ENCODE results near the gene CEP20.

The CEP20 gene

GRCh38 chr16:15898654-15899053 is 10.3 kb upstream of the CEP20 start:
- TF ChIP-seq TEAD4 (IDR thresholded peaks at IDR 0.05) (no peak), NFIC (IDR thresholded peaks at IDR 0.05) (no peak)

GRCh38 chr16:15897834-15898254 is 9.4 kb upstream of the CEP20 start:
- TF ChIP-seq EP300 (IDR thresholded peaks at IDR 0.05; ENCODE audit: borderline replicate concordance) = no peak
- TF ChIP-seq ZBTB7A (IDR thresholded peaks at IDR 0.05; ENCODE audit: low read depth) = no peak
- TF ChIP-seq TCF12 (IDR thresholded peaks at IDR 0.05; ENCODE audit: low read depth) = no peak
- TF ChIP-seq RAD21 (IDR thresholded peaks at IDR 0.05; ENCODE audit: low read depth) = no peak
- no peak for TF ChIP-seq CEBPB (IDR thresholded peaks at IDR 0.05)
- no peak for TF ChIP-seq TEAD4 (IDR thresholded peaks at IDR 0.05)
- TF ChIP-seq USF1 (IDR thresholded peaks at IDR 0.05) = no peak
- TF ChIP-seq FOXM1 (IDR thresholded peaks at IDR 0.05; ENCODE audit: borderline replicate concordance, low read depth) = no peak
- no peak for TF ChIP-seq NFIC (IDR thresholded peaks at IDR 0.05)
- no peak for TF ChIP-seq TAF1 (IDR thresholded peaks at IDR 0.05; ENCODE audit: low read depth)
- no peak for TF ChIP-seq CREB1 (IDR thresholded peaks at IDR 0.05; ENCODE audit: low read depth)
- TF ChIP-seq MAX (IDR thresholded peaks at IDR 0.05) = no peak
- TF ChIP-seq YY1 (IDR thresholded peaks at IDR 0.05; ENCODE audit: low read depth) = no peak
- no peak for TF ChIP-seq EGR1 (IDR thresholded peaks at IDR 0.05)
- no peak for TF ChIP-seq REST (IDR thresholded peaks at IDR 0.05; ENCODE audit: low read depth)

DNA sequence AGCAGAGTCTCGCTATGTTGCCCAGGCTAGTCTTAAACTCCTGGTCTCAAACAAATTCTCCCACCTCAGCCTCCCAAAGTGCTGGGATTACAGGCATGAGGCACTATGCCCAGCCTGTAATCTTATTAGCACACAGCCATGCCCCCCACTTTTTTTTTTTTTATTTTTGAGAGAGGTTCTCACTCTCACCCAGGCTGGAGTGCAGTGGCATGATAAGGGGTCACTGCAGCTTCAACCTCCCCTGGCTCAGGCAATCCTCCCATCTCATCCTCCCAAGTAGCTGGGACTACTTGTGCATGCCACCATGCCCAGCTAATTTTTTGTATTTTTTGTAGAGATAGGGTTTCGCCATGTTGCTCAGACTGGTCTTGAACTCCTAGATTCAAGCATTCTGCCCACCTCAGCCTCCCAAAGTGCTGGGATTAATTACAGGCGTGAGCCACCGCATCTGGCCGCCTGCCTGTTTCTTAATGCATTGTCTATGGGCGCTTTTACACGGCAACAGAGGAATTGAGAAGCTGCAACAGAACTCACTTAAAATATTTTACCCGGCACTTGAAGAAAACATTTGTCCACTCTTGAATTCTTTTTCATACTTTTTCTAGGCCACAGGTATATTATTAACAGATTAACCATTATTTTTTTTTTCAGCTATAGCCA is 8.8 kb upstream of the CEP20 start:
- no peak for TF ChIP-seq NFIC (IDR thresholded peaks at IDR 0.05)
- TF ChIP-seq TAF1 (IDR thresholded peaks at IDR 0.05; ENCODE audit: low read depth) = no peak
- TF ChIP-seq REST (IDR thresholded peaks at IDR 0.05; ENCODE audit: low read depth) = no peak
- no peak for TF ChIP-seq CEBPB (IDR thresholded peaks at IDR 0.05)
- TF ChIP-seq ZBTB7A (IDR thresholded peaks at IDR 0.05; ENCODE audit: low read depth) = no peak
- no peak for TF ChIP-seq USF1 (IDR thresholded peaks at IDR 0.05)
- no peak for TF ChIP-seq RAD21 (IDR thresholded peaks at IDR 0.05; ENCODE audit: low read depth)
- TF ChIP-seq EP300 (IDR thresholded peaks at IDR 0.05; ENCODE audit: borderline replicate concordance) = no peak
- no peak for TF ChIP-seq MAX (IDR thresholded peaks at IDR 0.05)
- TF ChIP-seq TEAD4 (IDR thresholded peaks at IDR 0.05) = no peak
- TF ChIP-seq TCF12 (IDR thresholded peaks at IDR 0.05; ENCODE audit: low read depth) = no peak
- no peak for TF ChIP-seq YY1 (IDR thresholded peaks at IDR 0.05; ENCODE audit: low read depth)
- TF ChIP-seq CREB1 (IDR thresholded peaks at IDR 0.05; ENCODE audit: low read depth) = no peak

GRCh38 chr16:15894571-15895374 is 6.4 kb upstream of the CEP20 start:
- no peak for TF ChIP-seq CREB1 (IDR thresholded peaks at IDR 0.05; ENCODE audit: low read depth)
- TF ChIP-seq MAX (IDR thresholded peaks at IDR 0.05) = no peak
- TF ChIP-seq REST (IDR thresholded peaks at IDR 0.05; ENCODE audit: low read depth) = no peak
- no peak for TF ChIP-seq FOXM1 (IDR thresholded peaks at IDR 0.05; ENCODE audit: borderline replicate concordance, low read depth)
- TF ChIP-seq TAF1 (IDR thresholded peaks at IDR 0.05; ENCODE audit: low read depth) = no peak
- no peak for TF ChIP-seq EP300 (IDR thresholded peaks at IDR 0.05; ENCODE audit: borderline replicate concordance)
- TF ChIP-seq EGR1 (IDR thresholded peaks at IDR 0.05) = no peak
- TF ChIP-seq NFIC (IDR thresholded peaks at IDR 0.05) = no peak
- TF ChIP-seq YY1 (IDR thresholded peaks at IDR 0.05; ENCODE audit: low read depth) = no peak
- no peak for TF ChIP-seq USF1 (IDR thresholded peaks at IDR 0.05)
- TF ChIP-seq RAD21 (IDR thresholded peaks at IDR 0.05; ENCODE audit: low read depth) = no peak
- TF ChIP-seq ZBTB7A (IDR thresholded peaks at IDR 0.05; ENCODE audit: low read depth) = no peak
- no peak for TF ChIP-seq TEAD4 (IDR thresholded peaks at IDR 0.05)
- TF ChIP-seq CEBPB (IDR thresholded peaks at IDR 0.05) = no peak
- no peak for TF ChIP-seq TCF12 (IDR thresholded peaks at IDR 0.05; ENCODE audit: low read depth)
